ENCODE results near the gene PEX3. TPM values are rescaled to one million over a fixed set of nuclear protein-coding genes. Genes with fewer than 3 reads are reported as not detected.
"Not testable (repeated sequence)": the region's sequence is repeated elsewhere in the genome, so short reads cannot be mapped to it uniquely, and the experiment has no call there.

PEX3 gene
- polyA plus RNA-seq, 1 donor: 41.4 TPM

GRCh38 chr6:143505111-143505510, 54.5 kb downstream of the PEX3 start:
- no peak for DNase-seq

- no peak for DNase-seq
These were observed 54.9 kb downstream of the PEX3 start for GRCh38 chr6:143505537-143505936.

- DNase-seq: no peak
These were observed 55.6 kb downstream of the PEX3 start for GRCh38 chr6:143506199-143506598.

GRCh38 chr6:143506620-143507019, 56.0 kb downstream of the PEX3 start:
- DNase-seq: no peak

GRCh38 chr6:143507358-143508145, 56.9 kb downstream of the PEX3 start:
- DNase-seq: no peak

GRCh38 chr6:143510326-143510725, 59.7 kb downstream of the PEX3 start:
- DNase-seq: not testable (repeated sequence)

GRCh38 chr6:143510991-143511891, 60.6 kb downstream of the PEX3 start, which contains the start of gene FUCA2:
Gene FUCA2 (minus strand): TSS chr6:143511720. CDS start chr6:143511634, 86 bp downstream.
- peak; percentile 88 for DNase-seq

- DNase-seq: no peak
These were observed 62.8 kb downstream of the PEX3 start for GRCh38 chr6:143513410-143513809.

- no peak for DNase-seq
These were observed 64.6 kb downstream of the PEX3 start for GRCh38 chr6:143515061-143515760.

GRCh38 chr6:143515766-143516355, 65.3 kb downstream of the PEX3 start:
- DNase-seq: no peak

GRCh38 chr6:143516690-143517446, 66.3 kb downstream of the PEX3 start:
- DNase-seq: no peak

GRCh38 chr6:143517447-143517773, 66.8 kb downstream of the PEX3 start:
- DNase-seq: no peak

- no peak for DNase-seq
These were observed 71.5 kb downstream of the PEX3 start for GRCh38 chr6:143522039-143522600.

GRCh38 chr6:143525356-143525755, 74.8 kb downstream of the PEX3 start:
- DNase-seq: no peak

GRCh38 chr6:143527677-143528076, 77.1 kb downstream of the PEX3 start:
- DNase-seq: no peak

GRCh38 chr6:143528164-143528811, 77.7 kb downstream of the PEX3 start:
- no peak for DNase-seq

GRCh38 chr6:143529095-143529494, 78.5 kb downstream of the PEX3 start:
- no peak for DNase-seq

GRCh38 chr6:143531720-143532499, 81.3 kb downstream of the PEX3 start:
- no peak for DNase-seq

- DNase-seq: no peak
These were observed 84.6 kb downstream of the PEX3 start for GRCh38 chr6:143535189-143535614.

GRCh38 chr6:143536461-143536865, 85.9 kb downstream of the PEX3 start:
- DNase-seq: no peak
